Subcutaneous adipose tissue (tissue), 4 donors: ENCODE results near the gene ZNF581. TPM values are rescaled to one million over a fixed set of nuclear protein-coding genes. Genes with fewer than 3 reads are reported as not detected.

ENCODE experiments used
- CTCF ChIP-seq: fragments of 450-650 bp; IDR thresholded peaks from one replicate; pipeline ENCODE4 v1.5.1; 2016; ENCODE audit warnings: low read depth, mild to moderate bottlenecking, control low read depth, antibody characterized with exemption, moderate library complexity
- total RNA-seq, 4 donors: library from RNA; depleted of rRNA; stranded (reverse); fragments of >200 nt; gene quantifications; one replicate each; pipeline ENCODE4 v1.1.0, GENCODE V29; 2016

ZNF581 gene
- total RNA-seq, 4 donors from 2014 or later, result 6.4 to 25.5 (median 19.0) TPM

- no peak for TF ChIP-seq CTCF
Measured at GRCh38 chr19:55651236-55651635, 7.8 kb downstream of the ZNF581 start.

DNA sequence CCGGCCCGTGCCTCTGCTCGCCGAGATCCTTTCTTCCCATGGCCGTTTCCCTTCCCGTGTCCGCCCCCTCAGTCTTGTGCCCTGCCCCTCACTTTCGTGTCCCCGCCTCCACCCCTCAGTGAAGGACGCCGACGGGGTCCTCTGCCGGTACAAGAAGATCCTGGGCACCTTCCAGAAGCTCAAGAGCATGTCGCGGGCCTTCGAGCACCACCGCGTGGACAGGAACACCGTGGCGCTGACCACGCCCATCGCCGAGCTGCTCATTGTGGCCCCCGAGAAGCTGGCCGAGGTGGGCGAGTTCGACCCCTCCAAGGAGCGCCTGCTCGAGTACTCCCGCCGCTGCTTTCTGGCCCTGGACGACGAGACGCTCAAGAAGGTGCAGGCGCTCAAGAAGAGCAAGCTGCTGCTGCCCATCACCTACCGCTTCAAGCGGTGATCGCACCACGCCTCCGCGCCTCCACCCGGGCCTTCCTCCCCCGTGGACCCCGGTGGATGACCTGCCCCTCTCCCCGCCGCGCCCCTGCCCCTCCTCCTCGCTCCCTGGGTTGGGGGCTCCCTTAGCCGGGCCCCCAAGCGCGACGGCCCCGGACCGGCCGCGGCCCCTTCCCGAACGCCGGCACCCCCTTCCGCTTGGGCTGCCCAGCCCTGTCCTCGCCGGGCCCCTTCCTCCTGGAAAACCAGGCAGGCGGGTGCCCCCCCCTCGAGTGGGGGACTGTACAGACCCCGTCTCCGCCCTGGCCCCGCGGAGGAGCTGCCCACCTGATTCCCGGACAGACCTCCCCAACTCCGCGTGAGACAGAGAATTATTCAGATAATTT lies 9.1 kb downstream of the ZNF581 start:
- TF ChIP-seq CTCF, result no peak

DNA sequence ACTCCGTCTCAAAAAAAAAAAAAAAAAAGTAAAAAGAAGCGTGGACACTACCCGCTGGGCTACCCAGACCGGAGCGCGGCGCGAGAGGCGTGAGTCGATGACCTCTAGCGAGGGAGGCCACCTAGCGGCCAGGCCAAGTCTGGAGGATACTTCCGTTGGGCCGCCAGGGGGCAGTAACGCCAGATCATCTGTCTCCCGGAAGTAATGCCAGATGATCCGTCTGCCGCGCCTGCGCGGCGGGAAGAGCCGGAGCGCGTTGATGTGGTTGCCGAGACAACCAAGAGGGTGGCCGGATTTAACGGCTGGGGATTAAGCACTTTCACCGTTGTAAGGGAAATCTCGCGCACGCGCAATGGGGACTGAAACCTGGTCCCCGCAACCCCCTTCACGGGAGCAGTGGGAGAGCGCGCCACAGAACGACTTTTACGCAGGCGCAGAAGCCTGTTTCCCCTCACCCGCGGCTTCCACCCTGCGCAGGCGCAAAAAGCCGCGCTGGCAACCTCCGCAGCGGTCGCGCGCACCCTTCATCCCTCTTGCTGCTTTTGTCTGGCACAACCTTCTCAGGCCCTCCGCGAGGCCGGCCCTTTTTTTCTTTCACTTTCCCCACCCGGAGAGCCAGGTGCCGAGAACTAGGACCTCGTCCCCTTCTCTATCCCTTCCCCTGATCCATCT lies 10.3 kb downstream of the ZNF581 start:
- TF ChIP-seq CTCF, result no peak

- TF ChIP-seq CTCF, result no peak
Measured at GRCh38 chr19:55654323-55654867, 10.9 kb downstream of the ZNF581 start.

GRCh38 chr19:55654868-55655647 lies 11.6 kb downstream of the ZNF581 start, which contains the start of gene U2AF2:
U2AF2 (plus strand) TSS chr19:55655035; CDS start chr19:55655105, 70 bp downstream.
- no peak for TF ChIP-seq CTCF

DNA sequence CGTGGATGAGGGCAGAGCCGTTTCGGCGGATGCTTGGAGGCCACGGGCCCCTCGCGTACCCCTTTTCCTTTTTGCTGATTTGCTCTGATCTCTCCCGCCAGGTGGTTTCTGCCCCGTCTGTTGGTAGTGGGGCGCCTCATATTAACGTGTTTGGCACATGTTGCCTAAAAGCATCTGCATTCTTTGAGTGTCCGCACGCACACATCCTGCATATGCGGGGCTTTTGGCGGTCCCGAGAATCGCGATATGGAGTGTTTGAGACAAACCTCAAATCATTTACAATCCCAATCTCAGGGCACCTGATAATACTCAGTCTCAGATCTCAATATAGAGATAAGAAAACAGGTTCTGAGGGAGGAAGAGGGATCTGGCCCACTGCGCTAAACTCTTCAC lies 12.2 kb downstream of the ZNF581 start:
- TF ChIP-seq CTCF, result no peak
